Measurements from ENCODE around the gene FRY. TPM values are rescaled to one million over a fixed set of nuclear protein-coding genes. Genes with fewer than 3 reads are reported as not detected.

Gene FRY
- total and polyA plus RNA-seq, 10 donors = 0.80 to 30.0 (median 23.5) TPM

DNA sequence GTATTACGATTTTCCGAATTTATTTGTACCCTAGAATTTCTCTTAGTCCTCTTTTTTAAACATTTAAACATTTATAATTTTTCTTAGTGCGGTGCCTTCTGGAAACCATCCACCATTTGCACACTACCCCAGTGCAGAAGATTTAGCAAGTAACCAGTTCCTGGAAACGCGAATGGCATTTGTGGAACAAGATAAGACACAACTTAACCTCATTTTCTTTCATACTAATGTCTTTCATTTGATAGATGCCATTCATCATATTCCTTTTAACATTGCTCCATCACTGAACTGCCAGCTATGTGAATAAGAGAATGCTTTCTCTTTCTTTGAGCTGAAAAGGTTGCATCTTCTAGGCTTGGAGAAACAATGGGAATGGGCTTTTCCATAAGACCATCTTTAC is 6.8 kb downstream of the FRY start:
- Histone ChIP-seq H3K27ac (peak overlapping the region in 1 of 8 donors; percentile 30), H3K4me1 (peaks cover 0 to 73% (median 22%) of the 10 kb centered on the region in 6 donors), H3K4me3 (no peak overlapping the region), H3K9me3 (no peaks in the 10 kb centered on the region), H3K27me3 (replicated peaks in 1 of 7) (peaks cover 0 to 6% (median 0%) of the 10 kb centered on the region in 7 donors), H3K36me3 (peaks cover 0 to 5% (median 0%) of the 10 kb centered on the region in 6 donors)
- DNase-seq = no peak
- WGBS, 5 donors = 72 to 86% (median 75%) methylated on average over 5 of the region's 5 CpGs
- intact Hi-C loops (cut with DNase I; ENCODE audit: low total_unique reads) = no loop called here
- TF ChIP-seq POLR2A (IDR thresholded peaks at IDR 0.05) = no peak
- TF ChIP-seq, protein P1, sequence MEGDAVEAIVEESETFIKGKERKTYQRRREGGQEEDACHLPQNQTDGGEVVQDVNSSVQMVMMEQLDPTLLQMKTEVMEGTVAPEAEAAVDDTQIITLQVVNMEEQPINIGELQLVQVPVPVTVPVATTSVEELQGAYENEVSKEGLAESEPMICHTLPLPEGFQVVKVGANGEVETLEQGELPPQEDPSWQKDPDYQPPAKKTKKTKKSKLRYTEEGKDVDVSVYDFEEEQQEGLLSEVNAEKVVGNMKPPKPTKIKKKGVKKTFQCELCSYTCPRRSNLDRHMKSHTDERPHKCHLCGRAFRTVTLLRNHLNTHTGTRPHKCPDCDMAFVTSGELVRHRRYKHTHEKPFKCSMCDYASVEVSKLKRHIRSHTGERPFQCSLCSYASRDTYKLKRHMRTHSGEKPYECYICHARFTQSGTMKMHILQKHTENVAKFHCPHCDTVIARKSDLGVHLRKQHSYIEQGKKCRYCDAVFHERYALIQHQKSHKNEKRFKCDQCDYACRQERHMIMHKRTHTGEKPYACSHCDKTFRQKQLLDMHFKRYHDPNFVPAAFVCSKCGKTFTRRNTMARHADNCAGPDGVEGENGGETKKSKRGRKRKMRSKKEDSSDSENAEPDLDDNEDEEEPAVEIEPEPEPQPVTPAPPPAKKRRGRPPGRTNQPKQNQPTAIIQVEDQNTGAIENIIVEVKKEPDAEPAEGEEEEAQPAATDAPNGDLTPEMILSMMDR (IDR thresholded peaks at IDR 0.05 in 8 of 11, conservative IDR thresholded peaks at IDR 0.05 in 3 of 11) = no peak
- TF ChIP-seq POLR2AphosphoS5 (IDR thresholded peaks at IDR 0.05) = no peak

DNA sequence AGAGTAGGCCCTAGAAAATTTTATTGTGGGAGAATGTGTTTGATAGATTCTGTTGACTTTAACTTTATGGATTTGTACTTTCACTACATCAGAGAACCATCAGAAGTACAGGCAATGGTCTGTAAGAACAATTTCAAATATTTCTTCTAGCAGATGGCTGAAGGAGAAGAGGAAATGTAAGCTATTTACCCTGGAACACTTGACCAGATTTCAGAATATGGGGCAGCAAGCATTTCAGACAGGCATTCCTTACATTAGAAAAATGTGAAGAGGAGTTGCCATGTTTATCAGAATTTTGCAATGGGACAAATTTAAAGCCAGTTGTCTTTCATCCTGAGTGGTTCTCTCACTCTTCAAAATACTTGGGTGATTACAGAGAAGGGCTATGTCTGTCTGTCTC is 7.5 kb downstream of the FRY start:
- DNase-seq = no peak
- Histone ChIP-seq H3K4me1 (peaks cover 0 to 66% (median 19%) of the 10 kb centered on the region in 6 donors), H3K27me3 (replicated peaks in 1 of 7) (peaks cover 0 to 6% (median 0%) of the 10 kb centered on the region in 7 donors), H3K27ac (peak overlapping the region in 1 of 8 donors; percentile 30), H3K9me3 (no peaks in the 10 kb centered on the region), H3K4me3 (no peak overlapping the region), H3K36me3 (peaks cover 0 to 5% (median 0%) of the 10 kb centered on the region in 6 donors)
- no peak for TF ChIP-seq POLR2A (IDR thresholded peaks at IDR 0.05)
- TF ChIP-seq, protein P1 (IDR thresholded peaks at IDR 0.05 in 8 of 11, conservative IDR thresholded peaks at IDR 0.05 in 3 of 11) = no peak
- TF ChIP-seq POLR2AphosphoS5 (IDR thresholded peaks at IDR 0.05) = no peak
- intact Hi-C loops (cut with DNase I; ENCODE audit: low total_unique reads) = no loop called here

DNA sequence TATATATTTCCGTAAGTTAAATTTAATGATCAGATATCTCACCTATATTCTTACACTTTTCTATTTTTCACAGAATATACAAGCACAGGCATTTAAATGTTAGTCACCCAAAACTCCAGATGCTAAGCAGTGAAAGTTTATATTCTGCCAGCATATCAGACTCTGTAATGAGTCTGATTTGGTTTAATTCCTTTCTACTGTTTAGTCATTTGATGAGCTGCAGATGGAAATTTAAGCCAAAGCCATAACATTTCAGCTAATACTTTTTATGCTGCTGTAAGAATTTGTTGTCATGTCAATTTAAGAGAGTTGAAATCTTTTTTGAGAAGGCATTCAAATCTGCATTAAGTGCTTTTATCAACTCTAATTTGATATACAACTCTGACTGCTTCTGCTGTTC is 8.0 kb downstream of the FRY start:
- Histone ChIP-seq H3K27me3 (replicated peaks in 1 of 7) (peaks cover 0 to 5% (median 0%) of the 10 kb centered on the region in 7 donors), H3K4me1 (peaks cover 0 to 61% (median 17%) of the 10 kb centered on the region in 6 donors), H3K36me3 (peaks cover 0 to 5% (median 0%) of the 10 kb centered on the region in 6 donors), H3K9me3 (no peaks in the 10 kb centered on the region), H3K4me3 (no peak overlapping the region), H3K27ac (no peak overlapping the region)
- TF ChIP-seq POLR2AphosphoS5 (IDR thresholded peaks at IDR 0.05) = no peak
- intact Hi-C loops (cut with DNase I; ENCODE audit: low total_unique reads) = no loop called here
- DNase-seq = no peak
- WGBS, 5 donors = 86 to 100% (median 89%) methylated on average over 1 of the region's 1 CpG

GRCh38 chr13:32040052-32040642 is 8.6 kb downstream of the FRY start:
- H3K36me3 ChIP-seq = peaks cover 0 to 5% (median 0%) of the 10 kb centered on the region in 6 donors
- no peak overlapping the region for H3K4me3 ChIP-seq
- H3K9me3 ChIP-seq = no peaks in the 10 kb centered on the region
- H3K27ac ChIP-seq = peak overlapping the region in 1 of 8 donors; percentile 2
- WGBS, 5 donors = 83 to 90% (median 89%) methylated on average over 3 of the region's 3 CpGs
- H3K4me1 ChIP-seq = peaks cover 0 to 55% (median 17%) of the 10 kb centered on the region in 6 donors
- no peaks in the 10 kb centered on the region for H3K27me3 ChIP-seq (replicated peaks in 1 of 7)
- DNase-seq = no peak
- intact Hi-C loops (cut with DNase I; ENCODE audit: low total_unique reads) = no loop called here
- TF ChIP-seq POLR2AphosphoS5 (IDR thresholded peaks at IDR 0.05) (no peak), POLR2A (IDR thresholded peaks at IDR 0.05) (no peak)
- TF ChIP-seq, protein P1 (IDR thresholded peaks at IDR 0.05 in 8 of 11, conservative IDR thresholded peaks at IDR 0.05 in 3 of 11) = no peak
